Ramos (cell line): ENCODE data around the gene SRSF2.
"Not testable (repeated sequence)": the region's sequence is repeated elsewhere in the genome, so short reads cannot be mapped to it uniquely, and the experiment has no call there.

Experiments
- in situ Hi-C: fragments of 300-500 bp; cut with MboI; formaldehyde crosslinking; loops from one replicate; pipeline ENCODE4 v1.14.3; 2022; ENCODE audit warnings: low sequenced_read_pairs; ENCODE audit not compliant: unreplicated experiment

SRSF2 gene

DNA sequence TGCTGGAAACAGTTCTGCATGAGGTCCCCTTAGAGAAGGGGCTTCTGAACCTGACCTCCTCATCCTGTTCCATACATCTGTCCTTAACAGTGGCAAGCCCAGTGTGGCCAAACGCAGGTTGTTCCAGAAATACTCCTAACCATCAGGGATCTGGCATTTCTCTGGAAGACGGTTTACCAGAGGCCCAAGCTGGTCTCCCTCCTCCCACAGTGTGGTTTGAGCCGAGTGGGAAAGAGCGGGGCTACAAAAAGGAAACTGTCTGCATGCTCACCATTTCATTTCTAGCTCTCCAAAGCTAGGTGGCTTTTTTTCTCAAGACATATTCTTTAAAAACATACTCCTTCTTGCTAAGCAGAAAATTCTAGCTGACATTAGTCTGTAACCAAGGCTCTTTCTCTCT, 32.3 kb downstream of the SRSF2 start:
- in situ Hi-C loops: no loop called here

DNA sequence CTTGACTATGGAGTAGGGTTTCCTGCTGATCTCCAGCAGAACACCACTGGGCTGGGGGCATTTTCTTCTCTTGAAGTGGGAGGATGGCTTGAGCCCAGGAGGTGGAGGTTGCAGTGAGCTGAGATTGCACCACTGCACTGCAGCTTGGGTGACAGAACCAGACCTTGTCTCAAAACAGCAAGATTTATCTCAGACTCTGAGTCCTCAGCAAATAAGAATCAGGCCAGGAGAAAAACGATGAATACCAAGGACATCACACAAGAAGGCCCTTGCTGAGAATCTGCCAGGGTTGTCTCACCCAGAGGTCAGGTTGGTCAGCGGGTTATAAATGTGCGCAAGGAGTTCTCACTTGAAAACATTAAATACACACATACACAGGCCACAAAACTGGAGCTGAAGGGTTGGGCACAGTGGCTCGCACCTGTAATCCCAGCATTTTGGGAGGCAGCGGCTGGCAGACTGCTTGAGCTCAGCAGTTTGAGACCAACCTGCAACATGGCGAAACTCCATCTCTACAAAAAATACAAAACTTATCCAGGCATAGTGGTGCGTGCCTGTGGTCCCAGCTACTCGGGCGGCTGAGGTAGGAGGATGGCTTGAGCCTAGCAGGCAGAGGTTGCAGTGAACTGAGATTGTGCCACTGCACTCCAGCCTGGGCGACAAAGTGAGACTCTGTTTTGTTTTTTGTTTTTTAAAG, 34.0 kb downstream of the SRSF2 start:
- in situ Hi-C loops: no loop called here

DNA sequence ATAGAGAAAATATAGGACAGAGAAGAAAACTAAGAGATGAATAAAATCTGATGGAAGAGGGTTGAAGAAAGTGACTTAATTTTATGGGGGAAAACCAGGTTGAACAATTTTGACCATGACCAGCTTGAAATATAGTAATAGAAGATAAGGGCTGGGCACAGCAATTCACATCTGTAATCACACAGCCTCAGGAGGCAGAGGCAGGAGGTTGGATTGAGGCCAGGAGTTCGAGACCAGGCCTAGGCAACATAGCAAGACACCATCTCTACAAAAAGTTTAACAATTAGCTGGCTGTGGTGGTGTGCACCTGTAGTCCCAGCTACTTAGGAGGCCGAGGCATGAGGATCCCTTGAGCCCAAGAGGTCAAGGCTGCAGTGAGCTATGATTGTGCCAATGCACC, 35.1 kb downstream of the SRSF2 start:
- in situ Hi-C loops: no loop called here

DNA sequence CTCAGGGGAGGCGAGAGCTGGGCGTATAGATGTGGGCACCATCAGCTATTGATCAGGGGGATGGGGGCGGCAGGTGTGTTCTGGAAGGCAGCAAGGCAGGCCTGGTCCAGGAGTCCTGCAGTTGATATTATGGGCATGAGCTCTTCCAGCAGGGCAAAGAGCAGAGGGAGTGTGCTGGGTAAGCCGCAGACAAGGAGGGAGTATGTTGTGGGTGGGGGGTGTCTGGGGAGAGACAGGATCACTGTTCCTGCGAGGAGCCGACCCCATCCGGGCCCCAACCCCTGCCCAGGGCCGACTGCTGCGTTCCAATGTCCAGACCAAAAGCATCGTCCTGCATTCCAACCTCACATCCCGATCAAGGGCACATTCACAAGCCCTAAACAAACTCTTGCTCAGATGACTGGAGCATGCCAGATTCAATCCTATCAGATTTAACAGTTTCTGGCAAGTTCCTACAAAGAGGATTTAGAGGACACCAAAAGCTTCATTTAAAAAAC, 35.6 kb downstream of the SRSF2 start:
- in situ Hi-C loops: no loop called here

DNA sequence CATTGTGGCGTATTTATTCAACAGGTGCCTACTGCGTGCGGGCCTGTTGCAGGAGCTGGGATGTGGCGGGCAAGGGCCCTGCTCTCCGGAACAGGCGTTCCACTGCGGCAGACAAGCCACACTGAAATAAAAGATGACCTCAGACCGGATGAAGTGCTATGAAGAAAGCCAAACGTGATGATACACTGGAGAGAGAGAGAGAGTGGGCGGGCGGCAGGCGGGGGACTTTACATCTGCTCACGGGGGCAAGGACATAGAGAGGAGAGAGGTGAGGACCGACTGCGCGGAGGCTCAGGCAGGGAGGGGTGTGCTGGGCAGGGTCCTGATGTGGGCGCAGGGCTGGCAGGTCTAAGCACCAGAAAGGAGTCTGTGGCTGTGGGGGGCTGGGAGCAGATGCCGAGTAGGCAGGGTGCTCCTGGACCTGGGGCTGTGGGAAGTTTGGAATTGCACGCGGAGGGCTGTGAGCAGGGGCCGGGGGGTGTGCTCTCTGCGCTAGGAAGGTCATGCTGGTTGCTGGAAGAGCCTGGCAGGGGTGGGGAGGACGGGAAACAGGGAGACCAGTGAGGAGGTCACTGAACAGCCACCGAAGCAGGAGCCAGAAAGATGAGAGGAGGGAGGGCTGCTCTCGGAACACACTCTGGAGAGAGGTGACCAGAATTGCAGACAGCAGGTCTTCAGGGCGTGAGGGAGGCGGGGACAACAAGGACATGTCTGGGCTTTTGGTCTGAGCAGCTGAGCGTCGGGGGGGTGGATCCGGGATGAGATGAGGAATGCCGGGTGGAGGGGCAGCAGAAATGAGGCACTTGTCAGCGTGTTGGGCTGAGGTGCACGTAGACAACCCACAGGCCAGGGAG, 36.3 kb downstream of the SRSF2 start:
- in situ Hi-C loops: no loop called here

DNA sequence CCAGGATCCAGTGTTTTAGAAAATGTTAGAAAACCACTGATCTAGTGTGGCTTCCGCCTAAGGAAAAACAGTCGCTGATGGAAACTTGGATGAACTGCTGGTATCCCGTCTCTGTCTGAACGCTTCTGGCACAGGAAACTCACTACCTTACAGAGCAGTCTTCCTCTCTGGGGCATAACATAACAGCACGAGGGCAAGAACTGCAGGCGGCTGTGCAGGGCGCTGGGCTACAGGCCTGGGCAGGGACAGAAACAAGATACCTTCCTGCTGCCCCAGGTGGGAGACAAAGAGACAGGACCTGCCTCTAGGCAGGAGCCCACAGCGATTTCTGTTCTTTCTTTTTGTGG, 36.9 kb downstream of the SRSF2 start:
- in situ Hi-C loops: no loop called here

DNA sequence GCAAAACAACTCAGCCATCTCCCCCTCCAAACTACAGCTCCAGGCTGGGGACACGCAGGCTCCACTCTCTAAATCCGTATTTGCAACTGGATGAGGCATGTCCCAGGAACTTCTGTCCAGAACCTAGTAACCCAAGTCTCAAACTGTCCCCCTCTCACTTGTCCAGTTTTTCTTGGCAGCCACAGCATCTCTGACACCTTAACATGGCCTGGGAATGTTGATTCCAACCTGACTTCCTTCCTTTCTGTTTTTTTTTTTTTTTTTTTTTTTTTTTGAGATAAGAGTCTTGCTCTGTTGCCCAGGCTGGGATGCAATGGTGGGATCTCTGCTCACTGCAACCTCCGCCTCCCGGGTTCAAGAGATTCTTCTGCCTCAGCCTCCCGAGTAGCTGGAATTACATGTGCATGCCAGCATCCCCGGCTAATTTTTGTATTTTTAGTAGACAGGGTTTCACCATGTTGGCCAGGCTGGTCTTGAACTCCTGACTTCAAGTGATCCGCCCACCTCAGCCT, 38.6 kb downstream of the SRSF2 start:
- in situ Hi-C loops: not testable (repeated sequence)

DNA sequence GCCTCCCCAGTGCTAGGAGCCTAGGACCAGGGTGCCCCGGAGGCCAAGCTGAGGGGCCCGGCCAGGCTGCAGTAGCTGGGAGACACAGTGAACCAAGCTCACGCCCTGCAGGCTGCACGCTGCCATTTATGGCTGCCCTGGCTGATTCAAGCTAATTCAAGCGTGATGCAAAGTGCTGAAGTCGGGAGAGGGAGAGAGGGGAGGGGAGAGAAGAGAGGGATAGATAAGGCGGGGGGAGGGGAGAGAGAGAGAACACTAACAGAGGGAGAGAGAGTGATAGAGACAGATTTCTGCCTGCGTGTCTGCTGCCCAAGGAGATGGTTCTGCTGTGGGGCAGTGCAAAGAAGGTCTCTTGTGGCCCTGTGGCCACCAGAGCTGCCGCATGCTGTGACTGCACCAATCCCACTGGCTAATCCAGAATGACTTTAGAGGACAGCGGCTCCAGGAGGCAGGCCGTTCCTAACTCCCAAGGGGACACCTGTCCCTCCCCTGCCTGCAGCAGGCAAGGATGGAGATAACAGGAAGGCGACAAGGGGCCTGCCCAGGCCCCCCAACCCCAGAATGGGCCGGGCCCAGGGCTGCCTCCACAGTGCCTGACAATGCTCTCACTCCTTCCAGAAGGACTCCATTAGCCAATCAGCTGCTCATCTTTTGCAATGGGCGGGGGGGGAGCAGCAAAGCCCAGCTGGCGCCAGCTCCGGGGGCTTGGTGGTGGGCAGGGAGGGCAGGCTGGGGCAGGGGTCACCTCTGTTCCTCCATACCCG, 39.2 kb downstream of the SRSF2 start:
- in situ Hi-C loops: no loop called here

DNA sequence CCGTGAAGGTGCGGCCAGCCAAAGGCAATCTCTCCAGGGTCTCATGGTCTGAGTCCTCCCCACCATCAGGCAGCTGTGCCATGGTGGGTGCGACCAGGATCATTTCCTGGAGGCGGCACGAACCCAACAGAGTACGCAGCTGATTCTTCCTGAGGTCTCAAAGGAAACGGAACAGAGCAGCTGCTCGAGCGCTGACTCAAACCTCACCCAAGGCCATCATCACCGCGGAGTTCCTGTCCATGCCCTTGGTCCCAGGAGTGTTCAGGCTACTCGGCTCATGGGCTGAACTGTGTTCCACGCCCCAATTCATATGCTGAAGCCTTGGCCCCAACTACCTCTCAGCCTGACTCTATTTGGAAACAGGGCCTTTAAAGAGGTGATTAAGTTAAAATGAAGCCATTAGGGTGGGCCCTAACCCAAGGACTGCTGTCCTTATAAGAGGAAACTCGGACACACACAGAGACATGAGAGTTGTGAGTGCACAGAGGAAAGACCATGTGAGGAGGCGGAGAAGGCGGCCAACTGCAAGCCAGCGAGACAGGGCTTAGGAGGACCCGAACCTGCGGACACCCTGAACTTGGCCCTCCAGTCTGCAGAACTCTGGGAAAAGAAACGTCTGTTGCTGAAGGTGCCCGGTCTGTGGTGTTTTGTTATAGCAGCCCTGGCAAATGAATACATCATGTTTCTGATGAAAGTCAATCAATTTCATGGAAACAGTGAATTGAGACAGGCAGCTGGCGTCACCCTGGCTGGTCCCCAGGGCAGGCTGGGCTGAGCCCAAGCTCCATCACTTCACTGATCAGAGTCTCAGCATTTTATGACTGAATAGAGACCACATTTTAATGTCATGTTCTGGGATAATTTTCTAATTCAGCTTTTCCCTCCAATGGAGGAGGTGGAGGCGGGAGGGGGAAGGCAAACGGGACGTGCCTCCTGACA, 40.1 kb downstream of the SRSF2 start:
- in situ Hi-C loops: no loop called here

DNA sequence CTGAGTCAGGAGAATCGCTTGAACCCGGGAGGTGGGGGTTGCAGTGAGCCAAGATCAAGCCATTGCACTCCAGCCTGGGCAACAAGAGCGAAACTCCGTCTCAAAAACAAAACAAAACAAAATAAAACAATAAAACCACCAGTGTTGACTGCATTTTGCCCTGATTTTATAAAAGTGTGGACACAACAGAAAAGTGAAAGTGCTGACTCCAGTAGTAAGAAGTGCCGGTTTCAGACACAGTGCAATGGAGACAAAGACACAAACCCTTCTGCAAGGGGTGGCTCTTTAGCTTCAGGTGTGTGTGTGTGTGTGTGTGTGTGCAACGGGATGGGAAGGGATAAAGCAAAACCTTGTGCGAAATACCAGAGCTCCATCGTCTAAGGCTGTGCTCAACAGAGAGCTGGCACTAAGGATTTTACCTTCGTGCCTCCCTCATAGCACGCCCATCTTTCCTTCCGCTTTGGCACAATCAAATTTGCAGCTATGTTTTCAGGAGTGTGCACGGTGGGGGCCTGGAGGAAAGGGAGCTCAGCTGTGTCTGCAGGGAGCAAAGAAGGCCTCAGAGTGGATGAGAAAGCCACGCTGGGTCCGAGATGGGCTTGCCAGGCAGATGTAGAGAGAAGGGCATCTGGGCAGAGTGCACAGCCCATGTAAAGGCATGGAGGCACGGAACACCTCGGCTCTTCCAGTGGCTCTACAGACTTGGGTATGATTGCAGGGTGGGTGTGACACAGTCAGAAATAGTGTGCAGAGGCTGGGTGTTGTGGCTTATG, 41.9 kb downstream of the SRSF2 start:
- in situ Hi-C loops: no loop called here

DNA sequence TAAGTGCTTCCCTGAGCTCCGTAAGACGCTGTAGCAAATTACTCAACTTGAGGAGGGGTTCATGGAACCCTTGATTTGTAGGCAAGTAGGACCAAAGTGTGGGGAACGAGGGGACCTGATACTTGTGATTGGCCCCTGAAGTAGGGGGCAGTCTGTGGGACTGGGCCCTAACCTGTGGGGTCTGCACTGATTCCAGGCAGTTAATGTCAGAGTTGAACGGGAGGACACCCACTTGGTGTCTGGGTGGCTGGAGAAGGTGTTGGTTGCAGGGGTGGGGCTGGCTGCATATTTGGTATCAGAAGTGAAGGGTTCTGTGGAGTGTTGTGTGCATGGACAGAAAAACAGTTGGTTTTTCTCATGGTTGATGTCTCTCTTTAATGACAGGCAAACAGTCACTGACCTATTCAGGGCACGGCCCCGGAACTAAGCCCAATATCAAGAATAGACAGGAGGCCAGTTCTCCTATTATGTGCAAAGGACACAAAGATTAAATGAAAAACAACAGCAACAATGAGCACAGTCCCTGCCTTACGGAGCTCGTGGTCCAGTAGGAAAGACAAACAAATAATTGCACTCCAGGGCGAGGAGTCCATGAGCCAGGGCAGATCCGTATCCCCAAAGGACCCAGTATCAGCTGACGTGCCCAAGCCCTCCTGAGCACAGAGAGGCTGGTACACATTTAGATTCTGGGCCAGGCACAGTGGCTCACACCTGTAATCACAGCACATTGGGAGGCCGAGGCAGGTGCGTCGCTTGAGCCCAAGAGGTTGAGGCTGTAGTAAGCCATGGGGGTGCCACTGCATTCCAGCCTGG, 45.5 kb downstream of the SRSF2 start:
- in situ Hi-C loops: no loop called here

DNA sequence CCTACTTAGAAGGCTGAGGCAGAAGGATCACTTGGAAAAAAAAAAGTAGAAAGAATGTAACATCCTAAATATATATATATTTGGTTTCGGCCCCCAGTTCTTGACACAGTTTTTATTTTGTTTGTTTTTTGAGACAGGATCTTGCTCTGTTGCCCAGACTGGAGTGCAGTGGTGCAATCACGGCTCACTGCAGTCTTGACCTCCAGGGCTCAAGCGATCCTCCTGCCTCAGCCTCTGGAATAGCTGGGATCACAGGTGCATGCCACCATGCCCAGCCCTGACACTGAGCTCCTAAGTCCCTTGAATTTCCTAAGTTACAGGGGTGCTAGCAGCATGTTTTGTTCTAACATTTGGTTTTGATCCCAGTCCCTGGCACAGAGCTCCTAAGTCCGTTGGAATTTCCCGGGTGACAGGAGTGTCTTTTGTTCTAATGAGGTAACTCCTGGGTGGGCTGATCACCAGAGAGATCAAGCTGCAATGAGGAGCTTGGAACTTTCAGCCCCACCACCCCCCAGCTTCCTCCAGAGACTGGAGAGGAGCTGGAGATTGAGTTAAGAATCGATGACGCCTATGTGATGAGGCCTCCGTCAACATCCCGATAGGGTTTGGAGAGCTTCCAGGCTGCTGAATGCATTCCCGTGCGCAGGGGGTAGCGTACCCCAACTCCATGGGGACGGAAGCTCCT, 46.4 kb downstream of the SRSF2 start:
- in situ Hi-C loops: no loop called here

DNA sequence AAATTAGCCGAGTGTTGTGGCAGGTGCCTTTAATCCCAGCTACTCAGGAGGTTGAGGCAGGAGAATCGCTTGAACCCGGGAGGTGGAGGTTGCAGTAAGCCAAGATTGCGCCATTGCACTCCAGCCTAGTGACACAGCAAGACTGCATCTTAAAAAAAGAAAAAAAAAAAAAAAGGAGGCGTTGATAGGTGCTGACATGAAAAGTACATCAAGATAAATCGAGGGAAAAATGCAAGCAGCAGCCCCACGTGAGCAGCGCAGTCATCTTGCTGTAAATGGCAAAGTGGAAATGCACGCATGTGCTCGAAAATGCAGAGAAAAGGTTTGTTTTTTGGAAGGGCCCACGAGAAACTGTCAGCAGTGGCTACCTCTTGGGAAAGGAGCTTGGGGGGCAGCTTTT, 47.3 kb downstream of the SRSF2 start:
- in situ Hi-C loops: loop anchor here (10.0 kb wide), 1 partner anchor 165 kb away; no protein-coding TSS in a partner anchor

DNA sequence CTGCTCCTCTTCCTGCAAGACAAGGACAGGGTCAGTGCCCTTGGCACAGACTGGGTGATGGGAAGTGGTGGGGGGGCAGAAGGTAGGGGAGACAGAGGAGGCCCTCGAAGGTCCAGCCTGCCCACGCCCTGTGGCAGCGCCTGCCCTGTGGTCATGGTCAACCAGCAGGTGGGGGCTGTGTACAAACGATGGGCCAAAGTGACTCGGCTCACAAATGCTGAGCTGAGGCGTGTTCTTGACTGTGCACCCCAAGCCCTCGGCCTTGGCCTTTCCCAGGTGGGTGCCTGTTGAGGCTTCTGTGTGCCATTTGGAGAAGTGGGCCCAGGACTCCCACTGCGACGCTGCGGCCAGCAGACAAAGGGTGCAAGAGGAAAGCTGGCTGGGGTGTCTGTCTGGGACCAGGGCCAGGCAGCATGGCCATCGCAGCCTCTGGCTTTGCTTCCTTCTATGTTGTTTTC, 48.9 kb downstream of the SRSF2 start:
- in situ Hi-C loops: loop anchor here (10.0 kb wide), 1 partner anchor 163 kb away; no protein-coding TSS in a partner anchor

DNA sequence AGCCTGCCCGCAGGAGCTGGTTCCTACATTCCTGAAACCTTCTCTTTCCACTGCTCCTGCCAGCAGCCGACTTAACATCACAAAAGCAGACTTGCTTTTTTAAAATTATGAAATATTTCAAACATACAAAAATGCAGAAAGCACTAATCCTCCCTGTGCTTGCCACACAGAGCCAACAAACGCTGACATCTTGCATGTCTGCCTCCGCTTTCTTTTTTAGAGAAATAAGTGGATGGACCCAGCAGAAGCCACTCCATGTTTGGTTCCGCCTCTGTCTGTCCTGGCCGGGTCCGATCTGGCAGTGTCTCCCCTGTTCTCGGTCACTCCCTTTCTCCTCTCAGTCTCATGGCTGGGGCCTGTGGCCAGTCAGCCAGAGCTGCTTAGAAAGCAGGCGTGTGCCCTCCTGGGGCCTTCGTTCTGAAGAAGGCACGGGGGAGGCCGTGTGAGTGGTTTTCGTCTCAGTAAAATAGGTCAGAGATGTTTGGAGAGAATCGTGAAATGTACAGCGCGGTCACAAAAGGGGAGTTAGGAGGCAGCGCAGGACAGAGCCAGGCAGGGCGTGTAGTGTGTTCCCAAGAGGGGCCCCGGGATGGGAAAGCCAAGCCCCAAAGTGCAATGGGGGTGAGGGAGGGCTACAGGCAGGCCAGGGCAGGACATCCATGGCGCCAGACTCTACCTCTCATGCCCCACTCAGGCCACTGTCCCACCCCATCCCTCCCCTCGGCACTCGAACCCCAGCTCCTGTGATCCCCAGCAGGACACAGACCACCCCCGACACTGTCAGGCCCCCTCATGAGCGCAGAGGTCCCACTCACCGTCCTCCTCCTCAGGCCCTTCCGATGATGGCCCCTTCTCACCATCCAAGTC, 49.6 kb downstream of the SRSF2 start:
- in situ Hi-C loops: loop anchor here (10.0 kb wide), 1 partner anchor 163 kb away; no protein-coding TSS in a partner anchor
